Osteocyte (in vitro differentiated cells): ENCODE results near the gene HPCAL1. TPM values are rescaled to one million over a fixed set of nuclear protein-coding genes. Genes with fewer than 3 reads are reported as not detected.

ENCODE experiments used
- DNase-seq: peaks from one replicate; pipeline ENCODE4 v3.0.0; 2021; ENCODE audit warnings: mixed read lengths; ENCODE audit not compliant: unreplicated experiment; ENCODE audit errors: extremely low spot score
- H3K27ac Mint-ChIP-seq: one replicate; pipeline ENCODE4 v1.8.0; 2021; ENCODE audit warnings: mild to moderate bottlenecking, mixed read lengths; ENCODE audit not compliant: unreplicated experiment
- H3K27me3 Mint-ChIP-seq: one replicate; pipeline ENCODE4 v1.8.0; 2021; ENCODE audit warnings: mixed read lengths; ENCODE audit not compliant: unreplicated experiment
- H3K36me3 Mint-ChIP-seq: one replicate; pipeline ENCODE4 v1.8.0; 2021; ENCODE audit warnings: mixed read lengths; ENCODE audit not compliant: unreplicated experiment
- H3K4me1 Mint-ChIP-seq: one replicate; pipeline ENCODE4 v1.8.0; 2021; ENCODE audit warnings: mixed read lengths; ENCODE audit not compliant: unreplicated experiment
- H3K4me3 Mint-ChIP-seq: one replicate; pipeline ENCODE4 v1.8.0; 2021; ENCODE audit warnings: mild to moderate bottlenecking, moderate library complexity, mixed read lengths; ENCODE audit not compliant: unreplicated experiment
- H3K9me3 Mint-ChIP-seq: one replicate; pipeline ENCODE4 v1.8.0; 2021; ENCODE audit warnings: mixed read lengths; ENCODE audit not compliant: unreplicated experiment
- total RNA-seq: library from RNA; stranded (reverse); gene quantifications from 2 replicates; pipeline ENCODE4 v1.2.1, GENCODE V29; 2021
- TF ChIP-seq, protein P1 (sequence below): fragments of 200-600 bp; sonication (generic); IDR thresholded peaks from 2 replicates; pipeline ENCODE4 v1.5.0; 2021; ENCODE audit warnings: antibody characterized with exemption, mild to moderate bottlenecking, moderate library complexity

Gene HPCAL1
- total RNA-seq, 1 donor from 2014 or later = 56.8 TPM

DNA sequence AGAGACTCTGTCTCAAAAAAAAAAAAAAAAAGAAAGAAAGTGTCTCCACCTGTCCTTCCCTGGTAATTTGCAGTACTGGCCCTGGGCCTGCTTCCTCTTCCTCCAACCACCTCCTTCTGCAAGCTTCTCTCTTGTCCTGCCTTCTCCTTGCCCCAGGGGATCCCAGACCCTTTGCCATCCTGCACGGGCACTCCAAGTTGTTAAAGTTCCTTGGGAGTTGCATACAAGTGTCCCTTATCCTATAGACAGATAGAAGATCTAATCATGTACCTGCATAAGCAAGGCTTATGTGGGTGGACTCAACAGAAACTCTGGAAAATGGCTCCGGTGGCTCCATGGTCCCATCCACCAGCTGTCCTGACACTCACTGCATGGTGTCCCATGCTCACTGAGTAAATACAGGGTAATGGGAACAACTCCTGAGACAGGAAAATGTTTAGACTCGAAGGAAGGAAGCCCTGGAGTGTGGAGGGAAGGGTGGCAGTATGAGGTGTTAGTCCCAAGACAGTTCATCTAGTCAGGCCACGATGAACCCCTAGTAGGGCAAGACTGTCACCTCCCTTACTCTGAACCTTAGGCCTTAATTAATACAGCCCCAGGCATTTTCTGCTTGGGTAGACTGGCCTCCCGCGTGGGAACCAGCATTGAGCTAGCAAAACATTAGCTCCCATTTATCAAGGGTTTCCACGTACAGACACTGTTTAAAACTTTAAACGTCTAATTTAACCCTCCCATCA, 128.3 kb downstream of the HPCAL1 start:
- TF ChIP-seq, protein P1, sequence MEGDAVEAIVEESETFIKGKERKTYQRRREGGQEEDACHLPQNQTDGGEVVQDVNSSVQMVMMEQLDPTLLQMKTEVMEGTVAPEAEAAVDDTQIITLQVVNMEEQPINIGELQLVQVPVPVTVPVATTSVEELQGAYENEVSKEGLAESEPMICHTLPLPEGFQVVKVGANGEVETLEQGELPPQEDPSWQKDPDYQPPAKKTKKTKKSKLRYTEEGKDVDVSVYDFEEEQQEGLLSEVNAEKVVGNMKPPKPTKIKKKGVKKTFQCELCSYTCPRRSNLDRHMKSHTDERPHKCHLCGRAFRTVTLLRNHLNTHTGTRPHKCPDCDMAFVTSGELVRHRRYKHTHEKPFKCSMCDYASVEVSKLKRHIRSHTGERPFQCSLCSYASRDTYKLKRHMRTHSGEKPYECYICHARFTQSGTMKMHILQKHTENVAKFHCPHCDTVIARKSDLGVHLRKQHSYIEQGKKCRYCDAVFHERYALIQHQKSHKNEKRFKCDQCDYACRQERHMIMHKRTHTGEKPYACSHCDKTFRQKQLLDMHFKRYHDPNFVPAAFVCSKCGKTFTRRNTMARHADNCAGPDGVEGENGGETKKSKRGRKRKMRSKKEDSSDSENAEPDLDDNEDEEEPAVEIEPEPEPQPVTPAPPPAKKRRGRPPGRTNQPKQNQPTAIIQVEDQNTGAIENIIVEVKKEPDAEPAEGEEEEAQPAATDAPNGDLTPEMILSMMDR = no peak
- no peak for DNase-seq
- no peaks in the 10 kb centered on the region for H3K27me3 Mint-ChIP-seq
- peaks cover 4% of the 10 kb centered on the region for H3K36me3 Mint-ChIP-seq
- H3K4me3 Mint-ChIP-seq = no peak overlapping the region
- H3K4me1 Mint-ChIP-seq = peaks cover 21% of the 10 kb centered on the region
- no peak overlapping the region for H3K27ac Mint-ChIP-seq
- no peaks in the 10 kb centered on the region for H3K9me3 Mint-ChIP-seq

- Mint-ChIP-seq H3K27me3 (no peaks in the 10 kb centered on the region), H3K36me3 (peaks cover 4% of the 10 kb centered on the region), H3K4me1 (peaks cover 21% of the 10 kb centered on the region), H3K4me3 (no peak overlapping the region), H3K9me3 (no peaks in the 10 kb centered on the region), H3K27ac (no peak overlapping the region)
- TF ChIP-seq, protein P1 = no peak
- DNase-seq = no peak
These were observed 129.1 kb downstream of the HPCAL1 start for GRCh38 chr2:10431797-10432196.

- no peak for DNase-seq
- H3K27me3 Mint-ChIP-seq = no peaks in the 10 kb centered on the region
- H3K4me1 Mint-ChIP-seq = peaks cover 21% of the 10 kb centered on the region
- H3K27ac Mint-ChIP-seq = no peak overlapping the region
- no peaks in the 10 kb centered on the region for H3K9me3 Mint-ChIP-seq
- H3K36me3 Mint-ChIP-seq = no peaks in the 10 kb centered on the region
- TF ChIP-seq, protein P1 = no peak
- H3K4me3 Mint-ChIP-seq = no peak overlapping the region
These were observed 129.8 kb downstream of the HPCAL1 start for GRCh38 chr2:10432311-10433181.

DNA sequence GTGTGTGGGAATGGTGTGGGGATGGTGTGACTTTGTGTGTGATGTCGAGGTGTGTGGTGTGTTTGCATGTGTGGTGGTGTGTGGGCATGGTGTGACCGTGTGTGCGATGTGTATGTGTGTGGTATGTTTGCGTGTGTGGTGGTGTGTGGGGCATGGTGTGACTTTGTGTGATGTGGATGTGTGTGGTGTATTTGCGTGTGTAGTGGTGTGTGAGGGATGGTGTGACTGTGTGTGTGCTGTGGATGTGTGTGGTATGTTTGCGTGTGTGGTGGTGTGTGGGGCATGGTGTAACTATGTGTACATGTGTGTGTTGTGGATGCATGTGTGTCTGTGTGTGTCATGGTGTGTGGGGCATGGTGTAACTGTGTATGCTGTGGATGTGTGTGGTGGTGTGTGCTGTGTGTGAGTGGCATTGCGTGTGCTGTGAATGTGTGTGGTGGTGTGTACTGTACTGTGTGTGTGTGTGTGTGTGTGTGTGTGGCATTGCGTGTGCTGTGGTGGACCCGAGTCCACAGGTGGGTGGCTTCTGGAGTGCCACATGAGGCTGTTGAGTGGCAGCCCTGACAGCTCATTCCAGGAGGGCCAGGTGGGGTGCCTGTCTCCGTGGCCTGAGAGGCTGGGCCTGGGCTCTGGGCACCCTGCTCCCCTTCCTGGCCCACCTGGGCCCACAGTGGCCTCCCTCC, 130.7 kb downstream of the HPCAL1 start:
- peaks cover 21% of the 10 kb centered on the region for H3K4me1 Mint-ChIP-seq
- H3K36me3 Mint-ChIP-seq = no peaks in the 10 kb centered on the region
- no peaks in the 10 kb centered on the region for H3K9me3 Mint-ChIP-seq
- TF ChIP-seq, protein P1 = no peak
- H3K4me3 Mint-ChIP-seq = no peak overlapping the region
- H3K27me3 Mint-ChIP-seq = no peaks in the 10 kb centered on the region
- DNase-seq = no peak
- no peak overlapping the region for H3K27ac Mint-ChIP-seq
